Neural progenitor cell (in vitro differentiated cells): Measurements from ENCODE around the gene MAVS.

Experiments
- CTCF ChIP-seq: fragments of 200-600 bp; sonication (generic); IDR thresholded peaks from 2 replicates; pipeline ENCODE4 v1.5.1; 2017; ENCODE audit warnings: antibody characterized with exemption, mild to moderate bottlenecking
- EZH2 ChIP-seq: fragments of 200-600 bp; sonication (generic); IDR thresholded peaks from 2 replicates; pipeline ENCODE4 v1.6.1; 2017; ENCODE audit warnings: antibody characterized with exemption, mild to moderate bottlenecking, moderate library complexity

GRCh38 chr20:3871550-3872265 lies 25.1 kb downstream of the MAVS start:
- TF ChIP-seq CTCF = no peak
- no peak for TF ChIP-seq EZH2
